Testis (tissue), 2 donors: Measurements from ENCODE around the gene NEK7.

Experiments
- POLR2A ChIP-seq: fragments of 450-650 bp; IDR thresholded peaks from one replicate; pipeline ENCODE4 v1.6.1; 2017; ENCODE audit warnings: antibody characterized with exemption, mild to moderate bottlenecking, moderate library complexity
- TF ChIP-seq, protein P1 (sequence below), 3 experiments: fragments of 450-650 bp in 2 of 3; fragments of 200-600 bp in 1 of 3; sonication (generic) in 1 of 3; IDR thresholded peaks; one replicate each; pipeline ENCODE4 v1.5.1; 2016 to 2019; ENCODE audit warnings: antibody characterized with exemption in 3 of 3, mild to moderate bottlenecking in 2 of 3, moderate library complexity in 1 of 3

GRCh38 chr1:198291924-198292323, 135.1 kb downstream of the NEK7 start:
- no peak for TF ChIP-seq POLR2A
- TF ChIP-seq, protein P1, sequence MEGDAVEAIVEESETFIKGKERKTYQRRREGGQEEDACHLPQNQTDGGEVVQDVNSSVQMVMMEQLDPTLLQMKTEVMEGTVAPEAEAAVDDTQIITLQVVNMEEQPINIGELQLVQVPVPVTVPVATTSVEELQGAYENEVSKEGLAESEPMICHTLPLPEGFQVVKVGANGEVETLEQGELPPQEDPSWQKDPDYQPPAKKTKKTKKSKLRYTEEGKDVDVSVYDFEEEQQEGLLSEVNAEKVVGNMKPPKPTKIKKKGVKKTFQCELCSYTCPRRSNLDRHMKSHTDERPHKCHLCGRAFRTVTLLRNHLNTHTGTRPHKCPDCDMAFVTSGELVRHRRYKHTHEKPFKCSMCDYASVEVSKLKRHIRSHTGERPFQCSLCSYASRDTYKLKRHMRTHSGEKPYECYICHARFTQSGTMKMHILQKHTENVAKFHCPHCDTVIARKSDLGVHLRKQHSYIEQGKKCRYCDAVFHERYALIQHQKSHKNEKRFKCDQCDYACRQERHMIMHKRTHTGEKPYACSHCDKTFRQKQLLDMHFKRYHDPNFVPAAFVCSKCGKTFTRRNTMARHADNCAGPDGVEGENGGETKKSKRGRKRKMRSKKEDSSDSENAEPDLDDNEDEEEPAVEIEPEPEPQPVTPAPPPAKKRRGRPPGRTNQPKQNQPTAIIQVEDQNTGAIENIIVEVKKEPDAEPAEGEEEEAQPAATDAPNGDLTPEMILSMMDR (IDR thresholded peaks at IDR 0.05) = no peak
